Uterus (tissue), 2 donors: ENCODE data around the gene ZNF462.

ENCODE experiments used
- CTCF ChIP-seq, 4 experiments: fragments of 200-600 bp in 2 of 4; fragments of 450-650 bp in 2 of 4; sonication (generic) in 2 of 4; IDR thresholded peaks; one replicate each; pipeline ENCODE4 v1.5.1; 2016 to 2019; ENCODE audit warnings: antibody characterized with exemption in 4 of 4, mild to moderate bottlenecking in 2 of 4, moderate library complexity in 1 of 4
- POLR2A ChIP-seq, 2 donors: fragments of 450-650 bp; IDR thresholded peaks; one replicate each; pipeline ENCODE4 v1.6.1; 2016; ENCODE audit warnings: antibody characterized with exemption in 2 of 2, mild to moderate bottlenecking in 1 of 2, moderate library complexity in 1 of 2

GRCh38 chr9:107024193-107024592 lies 161.2 kb downstream of the ZNF462 start:
- TF ChIP-seq CTCF (IDR thresholded peaks at IDR 0.05) (no peak), POLR2A (IDR thresholded peaks at IDR 0.05) (no peak)
